Measurements from ENCODE around the gene GLIS1.

Gene GLIS1

DNA sequence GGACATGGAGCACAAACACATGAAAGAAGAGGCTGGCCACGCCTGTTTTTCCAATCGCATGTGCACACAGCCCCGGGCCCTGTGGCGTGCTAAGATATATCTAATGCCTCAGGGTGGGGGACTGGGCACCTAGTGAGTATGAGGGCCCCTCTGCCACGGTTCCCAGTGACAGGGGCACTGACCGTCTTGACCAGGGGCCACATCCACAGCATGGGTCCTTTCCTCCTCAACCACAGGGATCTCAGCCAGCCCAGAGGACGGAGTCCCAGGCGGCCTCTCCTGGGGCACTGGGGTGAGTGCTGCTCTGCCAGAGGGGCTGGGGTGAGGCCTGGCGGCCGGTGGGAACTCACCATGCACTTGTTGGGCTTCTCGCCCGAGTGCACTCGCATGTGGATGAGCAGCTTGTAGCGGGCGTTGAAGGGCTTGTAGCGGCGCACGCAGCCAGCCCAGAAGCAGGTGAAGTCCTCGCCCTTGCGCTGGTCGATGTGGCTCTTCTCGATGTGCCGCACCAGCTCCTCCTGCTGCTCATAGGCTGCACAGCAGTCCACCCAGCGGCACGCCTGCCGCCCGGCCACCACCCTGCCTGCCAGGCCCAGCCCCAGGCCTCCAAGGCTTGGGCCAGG is 145.1 kb downstream of the GLIS1 start:
- DNase-seq (ENCODE audit: low read depth), result no peak

DNA sequence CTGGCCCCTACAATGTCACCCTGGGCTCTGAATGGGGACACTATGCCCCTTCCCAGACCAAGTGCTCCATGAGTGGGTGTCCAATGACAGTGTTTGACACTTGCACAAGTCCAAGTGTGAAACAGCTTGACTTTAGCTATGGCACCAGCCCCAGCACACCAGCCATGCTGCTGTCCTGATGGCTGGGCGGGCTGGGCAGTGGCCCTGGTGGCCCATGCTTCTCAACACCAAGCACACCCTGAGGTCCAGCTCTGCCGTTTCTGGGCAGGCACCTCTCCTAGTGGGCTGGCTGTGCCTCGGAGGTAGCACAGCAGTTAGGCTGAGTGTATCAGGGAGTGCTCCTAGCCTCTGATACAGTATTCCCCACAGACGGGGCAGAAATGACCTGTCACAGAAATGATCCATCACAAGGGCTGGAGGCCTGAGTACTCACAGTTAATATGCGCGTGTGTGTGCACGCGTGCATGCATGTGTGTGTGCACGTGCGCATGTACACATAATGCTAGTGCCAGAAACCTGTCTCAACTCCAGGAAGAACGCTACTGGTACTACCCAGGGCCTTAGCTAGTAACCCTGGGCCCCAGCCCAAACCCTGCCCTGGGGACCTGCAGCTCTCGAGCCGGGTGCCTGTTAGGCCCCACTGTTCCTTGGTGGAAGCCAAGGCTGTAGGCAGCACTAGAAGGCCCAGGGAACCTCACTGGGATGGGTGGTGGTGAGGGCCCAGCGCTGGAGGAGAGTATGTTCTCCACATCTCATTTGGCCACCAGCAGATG is 145.8 kb downstream of the GLIS1 start:
- no peak for DNase-seq (ENCODE audit: low read depth)

DNA sequence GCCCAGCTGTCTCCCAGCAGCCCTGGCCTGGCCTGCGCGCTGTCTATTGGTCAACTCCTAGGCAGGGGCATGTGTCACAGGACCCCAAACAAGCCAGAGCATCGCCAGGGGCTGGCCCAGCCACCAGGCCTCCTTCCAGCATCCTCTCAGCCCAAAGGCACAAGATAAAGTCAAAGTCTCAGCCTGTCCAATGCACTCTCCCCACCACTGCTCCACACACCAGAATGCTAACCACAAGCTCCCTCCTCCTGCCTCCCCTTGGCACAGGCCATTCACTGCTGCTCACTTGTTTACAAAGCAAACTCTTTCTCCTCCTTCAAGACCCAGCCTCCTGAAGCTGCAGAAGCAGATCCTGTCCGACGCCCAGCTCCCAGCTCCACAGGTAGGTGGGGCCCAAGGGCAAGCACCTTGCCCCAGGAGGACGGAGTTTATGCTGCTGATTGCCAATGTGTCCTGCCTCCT is 146.4 kb downstream of the GLIS1 start:
- no peak for DNase-seq (ENCODE audit: low read depth)

DNA sequence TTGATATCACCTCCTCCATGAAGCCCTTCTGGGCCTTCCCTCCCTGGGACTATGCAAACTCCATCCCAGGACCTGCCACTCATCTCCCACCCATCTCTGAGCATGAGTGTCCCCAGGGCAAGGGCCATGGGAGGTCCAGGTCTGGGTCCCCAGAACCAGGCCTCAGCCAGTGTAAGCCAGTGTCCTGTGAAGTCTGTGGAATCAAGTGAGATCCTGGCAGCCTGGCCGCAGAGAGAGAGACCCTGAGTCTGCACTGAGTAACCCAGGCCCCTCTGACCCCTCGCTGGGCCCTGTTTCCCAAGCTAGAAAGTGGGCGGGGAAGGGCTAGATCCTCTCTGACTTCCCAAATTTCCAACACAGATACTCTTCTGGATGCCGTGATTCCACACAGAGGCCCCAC is 147.0 kb downstream of the GLIS1 start:
- DNase-seq (ENCODE audit: low read depth), result no peak

DNA sequence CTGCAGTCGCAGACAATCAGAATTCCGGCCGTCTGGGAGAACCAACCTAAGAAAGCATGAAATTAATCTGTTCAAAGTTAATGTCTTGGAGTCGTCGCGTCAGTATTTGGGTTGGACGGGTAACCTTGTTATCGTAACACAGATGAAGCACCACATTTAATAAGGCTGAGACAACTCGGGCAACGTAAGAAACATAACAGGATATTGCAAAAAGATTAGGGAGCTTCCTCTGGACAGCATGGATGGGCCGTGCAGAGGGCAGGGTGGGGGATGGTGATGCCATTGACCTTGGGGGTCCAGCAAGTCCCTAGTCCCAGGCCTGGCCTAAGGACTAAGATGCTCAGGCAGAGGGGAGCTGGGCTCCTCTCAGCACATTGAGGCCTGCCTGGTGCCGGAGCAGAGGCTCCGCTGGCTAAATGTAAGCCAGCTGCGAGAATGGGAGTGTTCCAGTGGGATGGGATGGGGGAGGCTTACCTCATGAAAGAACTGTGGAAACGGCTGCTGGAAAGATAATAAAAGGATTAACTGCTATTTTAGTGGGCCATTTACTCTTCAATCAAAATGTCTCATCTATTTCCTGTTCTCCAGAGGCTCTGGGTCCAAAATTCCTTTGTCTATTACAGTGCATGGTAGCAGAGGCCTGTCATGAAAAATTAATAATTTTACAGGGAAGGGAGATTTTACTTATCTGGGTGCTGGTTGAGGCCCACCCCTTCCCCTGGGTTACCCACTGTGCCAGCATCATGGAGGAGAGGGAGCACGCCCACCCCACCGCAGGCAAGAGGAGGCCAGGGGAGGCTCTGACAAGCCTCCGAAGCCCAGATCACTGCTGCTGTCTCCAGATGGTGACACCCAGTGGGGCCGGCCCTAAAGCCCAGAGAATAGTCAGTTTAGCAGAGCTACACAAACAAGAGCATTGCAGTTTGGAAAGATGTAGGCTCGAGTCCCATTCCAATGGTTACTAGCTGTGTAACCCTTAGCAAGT is 148.1 kb downstream of the GLIS1 start:
- DNase-seq (ENCODE audit: low read depth), result no peak

DNA sequence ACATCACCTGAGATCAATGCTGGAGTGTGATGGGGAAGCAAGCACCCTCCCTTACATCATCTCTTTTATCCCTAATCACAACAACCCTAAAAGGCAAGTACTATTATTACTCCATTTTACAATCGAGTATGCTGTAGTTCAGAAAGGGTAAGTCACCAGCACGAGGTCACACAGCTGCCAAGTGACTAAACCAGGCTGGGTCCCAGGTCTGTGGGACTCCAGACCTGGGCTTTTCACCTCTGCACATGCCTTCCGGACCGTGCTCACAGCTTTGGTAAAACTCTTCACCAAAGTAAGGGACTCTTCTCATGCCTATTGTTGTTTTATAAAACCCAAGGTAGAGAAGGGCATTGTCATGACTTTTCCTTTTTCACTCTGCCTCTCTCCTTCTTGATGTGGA is 148.9 kb downstream of the GLIS1 start:
- no peak for DNase-seq (ENCODE audit: low read depth)

DNA sequence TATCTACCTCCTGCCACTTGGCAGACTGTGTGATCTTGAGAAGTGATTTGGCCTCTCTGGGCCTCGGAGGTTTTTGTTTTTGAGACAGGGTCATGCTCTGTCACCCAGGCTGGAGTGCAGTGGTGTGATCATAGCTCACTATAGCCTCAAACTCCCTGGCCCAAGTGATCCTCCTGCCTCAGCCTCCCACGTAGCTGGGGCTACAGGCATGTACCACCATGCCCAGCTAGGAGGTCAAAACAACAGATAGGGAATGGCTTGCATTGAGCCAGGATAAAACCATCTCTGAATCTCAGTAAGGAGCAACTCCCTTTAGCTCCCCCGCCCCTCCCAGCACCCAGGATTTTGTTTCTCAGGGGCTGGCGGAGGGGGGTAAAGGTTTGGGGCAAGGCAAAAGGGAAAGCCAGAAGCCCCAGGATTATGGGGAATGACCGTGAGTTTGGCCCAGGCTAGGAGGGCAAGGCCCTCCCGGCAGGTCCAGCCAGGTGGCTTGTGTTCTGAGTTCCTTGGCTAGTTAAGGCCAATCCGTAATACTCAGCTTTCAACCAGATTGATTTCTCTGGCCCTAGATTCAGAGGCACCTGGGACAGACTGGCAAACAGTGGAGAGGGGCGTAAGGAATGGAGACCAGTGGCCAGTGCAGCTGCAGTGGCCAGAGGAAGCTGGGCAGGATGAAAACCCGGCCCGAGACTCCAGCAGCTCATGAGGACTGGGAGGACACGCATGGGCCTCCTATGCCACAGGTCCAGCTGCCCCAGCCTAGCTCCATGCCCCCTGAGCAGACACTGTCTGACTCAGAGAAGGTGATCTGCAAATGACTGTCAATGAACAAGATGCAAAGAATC is 149.7 kb downstream of the GLIS1 start:
- DNase-seq (ENCODE audit: low read depth), result no peak

DNA sequence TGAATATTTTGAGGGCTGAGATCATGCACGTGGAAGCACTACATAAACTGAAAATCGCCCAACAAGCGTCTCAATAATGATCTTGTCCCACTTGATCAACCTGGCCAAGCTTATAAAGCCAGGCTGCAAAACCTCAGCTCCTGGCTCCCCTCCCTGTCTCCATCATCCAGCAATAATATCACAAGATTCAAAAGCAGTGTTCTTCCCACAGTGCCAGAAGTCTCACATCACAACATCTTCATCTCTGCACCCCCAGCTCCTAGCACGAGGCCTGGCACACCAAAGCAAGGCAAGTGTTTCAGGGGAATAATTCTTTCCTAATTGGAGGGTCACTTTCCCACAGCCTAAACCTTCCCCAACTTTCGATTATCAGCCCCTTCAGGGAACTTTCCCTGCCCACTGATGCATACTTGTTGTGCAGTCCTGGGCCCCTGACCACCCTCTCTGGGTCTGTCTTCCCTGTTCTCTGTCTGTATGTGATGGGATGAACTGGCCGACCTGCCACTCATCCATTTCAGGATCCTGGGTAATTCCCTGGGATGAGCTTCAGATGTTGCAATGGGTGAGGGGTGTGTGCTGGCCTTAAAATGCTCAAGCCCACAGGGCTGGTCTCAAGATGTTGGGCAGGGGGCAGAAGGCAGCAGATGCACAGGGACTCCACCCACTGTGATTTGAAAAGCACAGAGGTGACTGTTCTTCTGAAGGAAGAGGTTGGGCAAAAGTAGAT is 150.7 kb downstream of the GLIS1 start:
- DNase-seq (ENCODE audit: low read depth), result no peak

DNA sequence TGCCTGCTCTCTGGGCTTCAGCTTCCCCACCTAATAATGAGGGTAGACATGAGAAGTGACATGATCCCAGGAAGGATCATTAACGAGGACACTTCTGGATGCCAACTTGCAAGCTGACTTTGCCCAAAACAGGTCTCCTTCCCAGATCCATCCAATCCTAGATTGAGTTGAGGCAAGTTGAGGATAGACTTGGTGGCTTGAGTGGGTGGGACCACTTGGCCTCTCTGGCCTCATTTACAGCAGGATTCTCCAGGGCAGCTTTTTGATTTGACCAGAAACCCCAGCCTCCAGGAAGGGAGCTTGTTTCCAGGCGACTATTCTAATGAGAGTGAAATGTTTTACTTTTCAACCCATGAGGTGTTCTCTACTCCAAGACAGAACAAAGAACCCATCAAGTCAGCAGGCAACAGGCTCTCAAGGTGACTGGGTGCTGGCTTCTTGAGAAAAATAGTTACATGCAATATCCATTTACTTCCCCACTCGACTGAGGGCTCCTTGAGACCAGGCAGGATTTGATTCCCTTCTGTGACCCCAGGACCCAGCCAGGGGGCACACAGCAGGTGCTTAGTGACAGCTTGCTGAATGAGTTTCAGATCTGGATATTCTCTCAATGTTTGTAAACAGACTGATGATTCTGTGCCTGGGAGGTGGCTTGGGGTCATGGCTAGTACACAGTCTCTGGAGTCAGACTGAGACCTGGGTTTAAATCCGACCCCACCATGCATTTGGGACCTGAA is 151.5 kb downstream of the GLIS1 start:
- no peak for DNase-seq (ENCODE audit: low read depth)

DNA sequence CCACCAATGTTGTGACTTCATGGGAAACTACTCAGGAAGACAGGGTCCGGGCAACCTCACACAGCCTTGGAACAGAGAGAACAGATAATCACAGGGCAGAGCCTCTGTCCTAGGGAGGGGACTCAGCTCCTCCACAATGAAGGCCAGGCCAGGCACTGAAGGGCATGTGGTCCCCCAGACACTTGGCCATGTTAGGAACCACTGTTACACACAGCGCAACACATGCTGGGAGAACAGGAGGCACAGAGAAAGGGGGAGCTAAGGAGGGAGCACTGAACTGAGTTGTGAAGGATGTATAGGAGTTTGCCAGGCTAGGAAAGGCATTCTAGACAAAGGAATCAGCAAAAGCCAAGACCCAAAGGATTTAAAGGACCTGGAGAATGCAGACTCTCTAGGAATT is 152.2 kb downstream of the GLIS1 start:
- DNase-seq (ENCODE audit: low read depth), result no peak

DNA sequence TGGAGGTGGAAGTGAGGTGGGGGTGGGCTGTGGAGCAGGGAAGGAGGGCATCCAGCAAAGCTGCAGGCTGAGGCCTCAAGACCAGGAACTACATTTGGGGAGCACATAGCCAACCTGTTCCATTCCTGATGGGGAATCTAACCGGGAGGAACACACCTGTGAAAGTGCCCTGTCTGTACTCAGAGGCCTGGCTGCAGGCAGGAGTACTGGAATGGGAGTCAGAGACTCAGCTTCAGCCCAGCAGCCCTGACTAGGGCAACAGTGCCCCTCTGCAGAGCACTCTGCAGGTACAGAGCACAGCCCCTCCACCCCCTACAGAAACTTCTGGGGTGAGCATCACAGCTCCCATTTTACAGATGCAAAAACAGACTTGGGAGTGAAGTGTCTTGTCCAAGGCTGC is 153.4 kb downstream of the GLIS1 start:
- DNase-seq (ENCODE audit: low read depth), result no peak

DNA sequence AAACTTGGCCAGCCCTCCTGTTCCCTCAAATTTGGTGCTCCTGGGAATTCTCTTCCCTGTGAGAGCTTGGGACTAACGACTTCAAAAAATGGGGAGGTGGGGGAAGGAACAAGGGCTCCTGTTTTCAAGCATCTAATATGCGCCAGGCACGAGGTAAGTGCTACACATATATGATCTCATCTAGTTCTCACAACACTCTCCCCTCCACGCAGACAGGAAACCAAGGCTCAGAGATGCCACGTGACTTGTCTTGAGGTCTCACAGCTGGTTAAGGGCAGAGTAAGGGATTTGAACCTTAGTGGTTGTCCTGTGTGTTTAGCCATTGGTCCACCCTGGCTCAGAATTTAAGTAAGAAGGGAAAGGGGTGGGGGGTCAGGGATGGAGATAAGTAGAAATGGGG is 153.8 kb downstream of the GLIS1 start:
- no peak for DNase-seq (ENCODE audit: low read depth)

DNA sequence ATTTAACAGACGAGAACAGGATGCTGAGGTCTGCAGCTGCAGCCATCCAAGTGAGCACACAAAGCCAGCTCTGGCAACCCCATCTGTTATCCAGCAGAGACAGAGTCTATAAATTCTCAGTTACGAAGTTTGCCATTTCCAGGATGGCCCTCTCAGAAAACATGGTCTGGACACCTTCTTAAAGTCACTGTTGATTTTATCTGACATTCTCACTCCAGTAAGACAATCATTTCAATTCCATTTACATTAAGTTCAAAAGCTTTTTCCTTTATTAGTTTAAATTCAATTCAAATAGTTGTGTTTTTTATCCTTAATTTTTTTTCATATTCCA is 154.2 kb downstream of the GLIS1 start:
- no peak for DNase-seq (ENCODE audit: low read depth)

DNA sequence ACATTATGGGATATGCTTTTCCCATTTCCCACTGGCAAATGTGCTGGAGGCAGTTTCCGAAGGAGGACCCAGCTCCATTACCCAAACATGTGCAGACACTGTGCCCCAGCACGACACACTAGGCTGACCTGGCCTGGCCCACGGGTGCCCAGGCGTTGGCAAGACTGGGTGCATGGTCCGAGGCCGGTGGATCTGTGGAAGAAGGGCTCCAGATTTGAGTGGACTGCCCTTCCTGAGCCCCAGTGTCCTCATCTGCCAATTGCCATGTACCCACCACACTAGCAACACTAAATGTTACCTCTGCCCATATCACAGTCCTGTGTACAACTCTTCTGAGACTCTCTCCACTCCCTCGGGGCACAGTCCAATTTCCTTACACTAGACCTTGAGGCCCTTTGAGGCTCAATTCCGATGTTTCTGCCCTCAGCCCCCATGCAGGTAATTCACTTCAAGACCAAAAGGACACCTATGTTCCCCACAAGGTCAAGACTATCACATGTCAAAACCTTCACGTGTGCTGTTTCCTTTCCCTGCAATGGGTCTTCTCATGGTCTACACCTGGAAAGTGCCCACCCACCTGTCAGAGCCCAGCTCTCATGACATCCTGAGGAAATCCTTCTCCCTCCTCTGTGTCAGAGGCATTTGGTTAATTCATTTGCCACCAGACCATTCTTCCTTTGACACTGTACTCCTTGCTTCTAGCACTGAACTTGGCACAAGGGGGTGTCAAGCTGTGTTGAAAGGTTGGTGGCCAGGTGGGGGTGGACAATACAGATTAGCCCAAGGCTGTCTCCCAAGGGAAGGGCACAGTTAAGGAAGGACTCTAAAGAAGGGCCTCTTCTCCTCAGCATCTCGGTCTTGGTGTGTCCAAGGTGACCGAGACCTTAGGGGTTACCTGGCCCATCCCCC is 154.8 kb downstream of the GLIS1 start:
- DNase-seq (ENCODE audit: low read depth), result no peak

DNA sequence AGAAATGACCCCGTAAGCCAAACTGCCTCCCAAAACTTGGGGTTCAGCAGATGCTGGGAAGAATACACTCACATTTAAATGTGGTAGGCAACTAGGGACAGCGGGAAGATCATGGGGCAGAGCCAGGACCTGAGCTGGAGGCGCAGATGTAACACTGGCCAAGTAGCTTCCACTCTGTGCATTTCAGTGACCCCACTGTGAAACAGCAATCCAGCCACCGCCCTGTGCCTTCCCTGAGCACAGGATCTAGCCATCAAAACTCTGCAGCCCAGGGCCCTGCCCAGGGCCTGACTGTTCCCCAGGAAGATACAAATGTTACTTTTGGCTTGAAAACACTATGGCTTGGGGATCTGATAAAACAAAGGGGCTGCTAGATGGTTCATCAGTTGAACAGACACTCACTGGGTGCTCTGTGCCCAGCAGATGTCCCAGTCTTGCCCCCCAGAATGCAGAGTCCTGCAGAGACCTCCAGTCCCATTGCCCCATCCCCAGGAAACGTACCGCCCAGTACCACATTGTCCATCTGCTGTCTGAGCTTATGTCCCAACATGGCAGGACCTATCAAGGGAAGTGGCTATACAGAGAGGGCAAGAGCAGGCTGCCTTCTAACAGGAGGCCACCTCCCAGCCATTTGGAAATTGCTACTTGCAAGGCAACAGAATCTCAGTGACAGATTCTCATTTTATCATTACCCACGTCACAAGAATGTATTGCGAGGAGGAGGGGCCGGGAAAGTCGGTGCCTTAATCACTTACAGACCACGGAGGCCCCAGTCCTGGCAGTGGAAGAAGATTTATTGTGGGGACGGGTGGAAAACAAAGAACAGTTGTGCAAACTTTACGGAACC is 155.7 kb downstream of the GLIS1 start:
- DNase-seq (ENCODE audit: low read depth), result no peak

DNA sequence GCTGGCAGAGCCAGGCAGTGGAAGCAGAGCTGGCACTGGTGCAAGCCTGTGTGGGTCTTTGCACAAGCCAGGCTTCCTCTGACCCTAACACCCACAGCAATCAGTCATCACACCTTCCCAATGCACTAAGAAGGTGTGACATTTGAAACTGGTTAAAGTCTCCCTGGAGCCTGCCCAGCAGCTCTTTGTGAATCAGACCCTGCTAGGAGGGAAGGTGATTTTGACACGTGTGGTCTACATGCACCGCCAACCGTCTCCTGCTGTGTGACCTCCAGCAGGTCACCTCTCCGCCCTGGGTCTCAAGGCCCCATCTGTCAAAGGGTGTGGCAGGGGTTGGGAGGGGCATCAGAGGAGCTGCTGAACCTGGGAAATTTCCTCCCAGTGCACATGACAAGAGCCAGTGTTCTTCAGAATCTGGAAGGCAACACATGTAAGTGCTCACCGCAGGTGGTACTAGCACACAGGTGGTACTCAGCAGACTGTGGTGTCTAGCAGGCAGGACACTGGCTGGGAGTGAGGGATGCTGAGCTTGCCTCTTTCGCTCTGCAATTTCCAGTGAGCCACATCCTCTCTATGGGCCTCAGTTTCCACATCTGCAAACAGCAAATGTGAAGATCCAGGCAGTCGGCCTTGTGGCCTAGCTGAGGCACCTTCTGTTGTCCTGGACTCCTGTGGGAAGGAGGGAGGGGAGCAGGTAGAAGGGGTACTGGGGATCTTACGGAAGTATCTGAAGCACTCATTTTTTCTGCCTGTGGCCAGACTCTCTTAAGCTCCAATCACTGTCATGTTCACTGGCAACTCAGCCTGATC is 156.5 kb downstream of the GLIS1 start:
- DNase-seq (ENCODE audit: low read depth), result no peak

DNA sequence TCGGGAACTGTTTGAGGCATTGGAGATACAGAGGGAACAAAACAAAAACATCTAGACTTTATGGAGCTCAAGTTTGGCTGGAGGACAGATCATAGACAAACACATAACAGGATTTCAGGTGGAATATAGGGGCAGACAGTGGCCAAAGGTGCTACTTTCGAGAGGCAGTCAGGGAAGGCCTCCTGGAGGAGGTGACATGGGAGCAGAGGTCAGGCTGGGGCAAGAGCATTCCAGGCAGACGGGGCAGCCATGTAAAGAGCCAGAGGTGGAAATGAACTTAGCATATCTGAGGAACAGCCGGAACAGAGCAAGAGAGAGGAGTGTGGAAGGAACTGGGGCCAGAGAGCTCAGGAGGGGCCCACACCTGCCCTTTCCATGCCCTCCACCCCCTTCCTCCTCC is 157.5 kb downstream of the GLIS1 start:
- no peak for DNase-seq (ENCODE audit: low read depth)
